ENCODE data around the gene CPEB3. TPM values are rescaled to one million over a fixed set of nuclear protein-coding genes. Genes with fewer than 3 reads are reported as not detected.
"Not testable (repeated sequence)": the region's sequence is repeated elsewhere in the genome, so short reads cannot be mapped to it uniquely, and the experiment has no call there.

CPEB3 gene
- 2.4 and 3.3 TPM in 2 replicates for total RNA-seq

- Histone ChIP-seq H3K4me3 (ENCODE audit: low read depth, low read length) (peak within 1 kb of the TSS; percentile 97), H3K27me3 (ENCODE audit: control insufficient read depth, insufficient read depth, low read length) (no peaks in the 10 kb centered on the region), H3K36me3 (ENCODE audit: control insufficient read depth, insufficient read depth, low read length) (peaks cover 1% of the 10 kb centered on the region)
- DNase-seq (ENCODE audit: low read depth) = peak; percentile 88
- FAIRE-seq = no peak
- TF ChIP-seq, protein P1, sequence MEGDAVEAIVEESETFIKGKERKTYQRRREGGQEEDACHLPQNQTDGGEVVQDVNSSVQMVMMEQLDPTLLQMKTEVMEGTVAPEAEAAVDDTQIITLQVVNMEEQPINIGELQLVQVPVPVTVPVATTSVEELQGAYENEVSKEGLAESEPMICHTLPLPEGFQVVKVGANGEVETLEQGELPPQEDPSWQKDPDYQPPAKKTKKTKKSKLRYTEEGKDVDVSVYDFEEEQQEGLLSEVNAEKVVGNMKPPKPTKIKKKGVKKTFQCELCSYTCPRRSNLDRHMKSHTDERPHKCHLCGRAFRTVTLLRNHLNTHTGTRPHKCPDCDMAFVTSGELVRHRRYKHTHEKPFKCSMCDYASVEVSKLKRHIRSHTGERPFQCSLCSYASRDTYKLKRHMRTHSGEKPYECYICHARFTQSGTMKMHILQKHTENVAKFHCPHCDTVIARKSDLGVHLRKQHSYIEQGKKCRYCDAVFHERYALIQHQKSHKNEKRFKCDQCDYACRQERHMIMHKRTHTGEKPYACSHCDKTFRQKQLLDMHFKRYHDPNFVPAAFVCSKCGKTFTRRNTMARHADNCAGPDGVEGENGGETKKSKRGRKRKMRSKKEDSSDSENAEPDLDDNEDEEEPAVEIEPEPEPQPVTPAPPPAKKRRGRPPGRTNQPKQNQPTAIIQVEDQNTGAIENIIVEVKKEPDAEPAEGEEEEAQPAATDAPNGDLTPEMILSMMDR (IDR thresholded peaks at IDR 0.05; ENCODE audit: insufficient read depth, low read length, severe bottlenecking) = peak; percentile 77
These were observed at the start of gene CPEB3, which contains the start of gene MARCHF5 for GRCh38 chr10:92290837-92291615. Gene CPEB3, minus strand, starts transcription at chr10:92291078. Its CDS starts 50,728 bp downstream, at chr10:92240350. Gene MARCHF5, plus strand, starts transcription at chr10:92291167. Its CDS starts 328 bp downstream, at chr10:92291495.

- H3K36me3 ChIP-seq (ENCODE audit: control insufficient read depth, insufficient read depth, low read length); FAIRE-seq; H3K4me3 ChIP-seq (ENCODE audit: low read depth, low read length); H3K27me3 ChIP-seq (ENCODE audit: control insufficient read depth, insufficient read depth, low read length): not testable (repeated sequence)
- peak; percentile 96 for DNase-seq (ENCODE audit: low read depth)
These were observed 39.0 kb upstream of the CPEB3 start for GRCh38 chr10:92329927-92330326.

- TF ChIP-seq, protein P1 (IDR thresholded peaks at IDR 0.05; ENCODE audit: insufficient read depth, low read length, severe bottlenecking) = no peak
- Histone ChIP-seq H3K36me3 (ENCODE audit: control insufficient read depth, insufficient read depth, low read length) (no peaks in the 10 kb centered on the region), H3K4me3 (ENCODE audit: low read depth, low read length) (no peak overlapping the region), H3K27me3 (ENCODE audit: control insufficient read depth, insufficient read depth, low read length) (no peaks in the 10 kb centered on the region)
- DNase-seq (ENCODE audit: low read depth) = peak; percentile 93
- no peak for FAIRE-seq
These were observed 38.1 kb upstream of the CPEB3 start for GRCh38 chr10:92328993-92329392.

- TF ChIP-seq, protein P1 (IDR thresholded peaks at IDR 0.05; ENCODE audit: insufficient read depth, low read length, severe bottlenecking) = no peak
- Histone ChIP-seq H3K27me3 (ENCODE audit: control insufficient read depth, insufficient read depth, low read length) (no peaks in the 10 kb centered on the region), H3K36me3 (ENCODE audit: control insufficient read depth, insufficient read depth, low read length) (peaks cover 1% of the 10 kb centered on the region), H3K4me3 (ENCODE audit: low read depth, low read length) (no peak overlapping the region)
- peak; percentile 63 for DNase-seq (ENCODE audit: low read depth)
- no peak for FAIRE-seq
These were observed 36.9 kb upstream of the CPEB3 start for GRCh38 chr10:92327445-92328433.

DNA sequence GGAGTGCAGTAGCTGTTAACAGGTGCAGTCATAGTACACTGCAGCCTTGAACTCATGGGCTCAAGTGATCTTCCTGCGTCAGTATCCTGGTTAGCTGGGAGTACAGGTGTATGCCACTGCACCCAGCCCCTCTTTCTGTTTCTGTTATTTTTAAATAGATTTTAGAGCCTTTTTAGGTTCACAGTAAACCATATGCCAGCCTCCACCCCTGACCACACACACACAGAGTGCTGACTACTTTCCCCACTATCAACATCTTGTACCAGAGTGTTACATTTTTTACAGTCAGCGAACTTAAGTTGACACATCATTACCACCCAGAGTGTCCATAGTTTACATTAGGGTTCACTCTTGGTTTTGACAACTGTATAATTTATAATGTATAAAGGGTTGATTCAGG, 32.2 kb upstream of the CPEB3 start:
- DNase-seq (ENCODE audit: low read depth) (no peak), FAIRE-seq (no peak)
- peaks cover 1% of the 10 kb centered on the region for H3K36me3 ChIP-seq (ENCODE audit: control insufficient read depth, insufficient read depth, low read length)
- no peak overlapping the region for H3K4me3 ChIP-seq (ENCODE audit: low read depth, low read length)
- H3K27me3 ChIP-seq (ENCODE audit: control insufficient read depth, insufficient read depth, low read length) = no peaks in the 10 kb centered on the region
- TF ChIP-seq, protein P1 (IDR thresholded peaks at IDR 0.05; ENCODE audit: insufficient read depth, low read length, severe bottlenecking) = no peak

- no peaks in the 10 kb centered on the region for H3K36me3 ChIP-seq (ENCODE audit: control insufficient read depth, insufficient read depth, low read length)
- H3K27me3 ChIP-seq (ENCODE audit: control insufficient read depth, insufficient read depth, low read length) = no peaks in the 10 kb centered on the region
- TF ChIP-seq, protein P1 (IDR thresholded peaks at IDR 0.05; ENCODE audit: insufficient read depth, low read length, severe bottlenecking) = no peak
- DNase-seq (ENCODE audit: low read depth) = no peak
- no peak overlapping the region for H3K4me3 ChIP-seq (ENCODE audit: low read depth, low read length)
- no peak for FAIRE-seq
These were observed 25.7 kb upstream of the CPEB3 start for GRCh38 chr10:92316610-92317009.

Measured in bronchial epithelial cell (primary cell).